GM21576 (cell line): ENCODE data around the gene NCKAP1.

ENCODE experiments used
- ATAC-seq: cut with Tn5 transposase; IDR thresholded peaks from one replicate; pipeline ENCODE4 v1.9.1; 2021; ENCODE audit warnings: mild to moderate bottlenecking, moderate library complexity; ENCODE audit not compliant: unreplicated experiment

Gene NCKAP1

DNA sequence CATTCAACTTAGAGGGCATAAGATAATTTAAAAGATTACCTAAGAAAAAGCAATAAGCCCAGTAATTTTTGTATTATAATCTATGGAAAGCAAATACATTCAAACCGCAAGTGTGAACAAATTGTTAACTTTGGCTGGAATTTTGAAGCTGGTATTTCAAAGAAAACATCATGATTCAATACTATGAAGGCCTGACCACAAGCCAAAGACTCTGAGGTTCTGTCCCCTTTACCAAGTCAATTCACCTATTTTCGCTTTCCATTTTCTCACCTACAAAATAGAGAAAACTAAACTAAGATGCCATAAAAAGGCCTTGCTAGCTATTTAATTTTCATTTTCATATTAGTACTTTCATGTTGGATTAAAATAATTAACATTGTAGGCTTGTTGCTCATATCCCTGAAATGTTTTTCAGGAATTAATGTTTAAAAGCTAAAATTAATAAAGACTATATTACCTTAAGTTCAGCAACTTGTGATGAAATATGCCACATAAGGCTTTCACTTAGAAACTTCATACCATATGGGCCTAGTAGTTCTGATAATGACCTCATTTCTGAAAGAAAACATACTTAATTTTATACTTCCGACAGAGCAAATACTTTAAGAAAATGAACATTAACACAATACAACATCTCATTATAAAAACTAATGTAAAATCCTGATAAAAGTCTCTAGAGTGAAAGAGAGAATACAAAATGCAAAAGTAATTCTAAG, 86.2 kb downstream of the NCKAP1 start:
- ATAC-seq = peak; percentile 70

DNA sequence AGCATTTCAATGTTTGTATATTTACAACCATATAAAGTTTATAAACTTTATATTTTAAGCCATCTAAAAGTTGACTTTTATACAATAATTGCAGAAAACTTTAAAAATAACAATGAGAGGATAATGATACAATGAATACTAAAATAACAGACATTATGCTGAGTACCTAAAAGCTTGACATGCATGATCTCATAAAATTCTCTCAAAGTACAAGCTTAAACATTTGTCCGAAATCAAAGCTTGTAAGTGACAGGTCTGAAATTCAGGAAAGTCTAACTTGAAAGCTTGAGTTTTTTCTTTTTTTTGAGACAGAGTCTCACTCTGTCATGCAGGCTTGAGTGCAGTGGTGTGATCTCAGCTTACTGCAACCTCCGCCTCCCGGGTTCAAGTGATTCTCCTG, 87.7 kb downstream of the NCKAP1 start:
- no peak for ATAC-seq

GRCh38 chr2:182949572-182950189, 88.6 kb downstream of the NCKAP1 start:
- ATAC-seq = no peak

DNA sequence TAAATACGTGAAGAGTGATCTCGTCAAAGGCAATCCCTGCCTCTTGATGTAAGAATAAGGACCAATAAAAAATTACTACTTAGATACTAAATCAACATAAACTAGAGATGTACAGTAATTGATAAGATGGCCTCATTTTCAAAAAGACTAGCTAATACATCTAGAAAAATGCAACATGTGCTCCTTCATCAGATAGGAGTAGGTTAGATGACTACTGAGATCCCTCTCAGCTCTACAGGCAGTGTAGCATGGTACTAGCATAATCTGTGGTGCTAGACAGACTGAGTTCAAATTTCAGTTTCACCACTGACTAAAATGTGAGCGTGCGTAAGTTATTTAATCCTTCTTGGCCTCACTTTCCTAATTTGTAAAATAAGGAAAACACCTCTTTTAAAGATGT, 89.2 kb downstream of the NCKAP1 start:
- no peak for ATAC-seq

DNA sequence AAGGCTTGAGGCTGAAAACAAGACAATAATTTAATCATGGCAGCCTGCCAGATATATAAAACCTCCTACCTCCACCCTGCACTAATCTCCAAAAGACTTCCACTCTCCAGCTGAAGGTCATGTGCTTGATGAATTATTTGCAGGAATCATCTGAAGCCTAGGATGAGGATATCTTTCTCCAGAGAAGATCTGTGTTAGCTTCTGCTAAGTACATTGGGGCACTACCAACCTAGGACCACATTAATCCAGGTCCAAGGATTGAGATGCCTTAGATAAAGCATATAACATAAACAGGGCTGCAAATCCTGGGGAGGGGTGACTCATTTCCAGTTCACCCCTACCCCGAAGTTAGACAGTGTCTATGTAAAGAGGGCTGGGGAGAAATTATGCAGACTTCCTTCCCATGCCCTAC, 91.3 kb downstream of the NCKAP1 start:
- ATAC-seq = no peak

- no peak for ATAC-seq
These were observed 94.9 kb downstream of the NCKAP1 start for GRCh38 chr2:182943339-182943738.

- ATAC-seq = no peak
These were observed 95.5 kb downstream of the NCKAP1 start for GRCh38 chr2:182942756-182943155.

- ATAC-seq = no peak
These were observed 96.3 kb downstream of the NCKAP1 start for GRCh38 chr2:182941919-182942318.

DNA sequence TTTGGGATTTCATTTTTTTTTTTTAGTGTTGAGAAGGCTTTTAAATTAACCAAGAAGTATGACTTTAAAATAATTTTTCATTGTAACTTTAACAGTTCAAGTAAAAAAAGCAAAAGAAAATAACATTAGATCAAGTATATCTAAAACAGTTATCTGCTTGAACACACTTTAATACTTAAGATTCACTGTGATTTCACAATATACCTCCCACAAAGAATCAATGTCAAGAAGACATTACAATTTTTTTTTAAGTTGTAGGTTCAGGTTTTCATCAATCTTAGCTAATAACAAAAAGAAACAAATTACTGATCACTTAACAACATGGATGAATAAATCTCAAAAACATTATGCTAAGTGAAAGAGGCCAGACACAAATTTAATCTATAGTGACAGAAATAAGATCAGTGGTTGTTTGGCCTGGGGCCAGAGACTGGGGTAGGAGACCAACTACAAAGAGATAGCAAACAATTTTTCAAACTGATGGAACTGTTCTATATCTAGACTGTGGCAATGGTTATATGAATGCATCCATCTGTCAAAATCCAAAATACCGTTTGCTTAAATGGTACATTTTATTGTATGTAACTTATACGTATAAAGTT, 97.0 kb downstream of the NCKAP1 start:
- no peak for ATAC-seq

DNA sequence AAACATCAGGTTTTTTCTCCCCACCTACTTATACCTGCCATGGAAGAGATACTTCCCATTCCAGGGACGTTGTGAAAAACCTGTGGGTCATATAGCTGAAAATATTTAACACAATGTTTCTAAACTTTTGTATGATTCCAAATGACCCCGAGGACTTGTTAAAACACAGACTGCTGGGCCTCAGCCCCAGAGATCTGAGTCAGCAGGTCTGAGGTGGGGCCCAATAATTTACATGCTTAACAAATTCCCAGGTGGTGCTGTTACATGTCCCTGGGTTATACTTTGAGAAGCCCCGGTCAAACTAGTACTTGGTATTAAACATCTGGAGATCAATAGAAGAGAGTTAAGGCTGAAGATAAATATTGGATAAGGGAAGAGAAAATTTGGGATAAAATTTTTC, 100.4 kb downstream of the NCKAP1 start:
- no peak for ATAC-seq

- ATAC-seq = no peak
These were observed 104.6 kb downstream of the NCKAP1 start for GRCh38 chr2:182933629-182934028.

- no peak for ATAC-seq
These were observed 108.3 kb downstream of the NCKAP1 start for GRCh38 chr2:182929972-182930371.

- no peak for ATAC-seq
These were observed 114.0 kb downstream of the NCKAP1 start for GRCh38 chr2:182924306-182924705.

DNA sequence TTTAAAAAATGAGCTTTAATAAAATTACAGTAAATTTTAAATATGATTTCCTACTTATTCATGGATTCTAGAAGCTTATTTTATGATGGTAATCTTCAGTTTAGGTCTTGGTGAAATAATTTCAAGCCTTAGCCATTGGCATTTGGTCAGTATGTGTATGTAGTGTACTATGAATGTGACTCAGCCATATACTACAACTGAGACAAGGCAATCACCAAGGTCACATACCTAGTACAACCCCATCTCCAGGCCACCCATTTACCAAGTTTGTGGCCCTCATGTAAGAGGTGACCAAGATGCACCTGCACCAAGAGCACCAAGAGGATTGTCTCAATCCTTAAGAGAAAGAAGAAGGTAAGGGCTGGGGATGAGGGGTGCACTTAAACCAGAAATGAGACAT, 117.0 kb downstream of the NCKAP1 start:
- ATAC-seq = no peak

DNA sequence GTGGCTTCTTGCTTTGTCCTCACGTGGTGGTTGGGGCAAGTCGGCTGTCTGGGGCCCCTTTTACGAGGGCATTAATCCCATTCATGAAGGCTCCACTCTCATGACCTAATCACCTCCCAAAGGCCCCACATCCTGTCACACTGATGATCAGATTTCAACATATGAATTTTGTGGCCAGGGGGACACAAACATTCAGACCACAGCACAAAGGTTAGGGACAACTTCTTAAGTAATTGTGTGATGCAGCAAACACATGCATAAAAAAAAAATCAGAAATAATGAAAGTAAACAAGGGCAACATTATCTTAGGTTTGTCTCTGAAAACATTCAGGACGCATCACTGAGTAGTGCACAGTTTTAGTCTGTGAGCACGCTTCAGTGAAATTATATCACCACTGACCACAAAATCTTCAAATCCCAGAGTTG, 117.6 kb downstream of the NCKAP1 start:
- ATAC-seq = peak; percentile 65

DNA sequence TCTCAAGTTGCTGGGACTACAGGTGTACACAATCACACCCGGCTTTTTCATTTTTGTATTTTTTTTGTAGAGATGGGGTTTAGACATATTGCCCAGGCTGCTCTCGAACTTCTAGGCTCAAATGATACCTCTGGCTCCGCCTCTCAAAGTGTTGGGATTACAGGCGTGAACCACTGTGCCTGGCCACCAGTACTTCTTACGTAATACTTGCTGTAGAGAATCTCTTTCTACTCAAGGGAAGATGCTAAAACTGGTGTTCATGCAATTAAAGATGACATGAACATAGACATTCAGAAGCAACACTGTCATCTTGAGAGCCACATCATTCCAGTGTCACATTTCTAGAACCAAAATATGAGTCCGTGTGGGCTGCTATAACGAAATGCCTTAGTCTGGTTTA, 118.2 kb downstream of the NCKAP1 start:
- no peak for ATAC-seq

DNA sequence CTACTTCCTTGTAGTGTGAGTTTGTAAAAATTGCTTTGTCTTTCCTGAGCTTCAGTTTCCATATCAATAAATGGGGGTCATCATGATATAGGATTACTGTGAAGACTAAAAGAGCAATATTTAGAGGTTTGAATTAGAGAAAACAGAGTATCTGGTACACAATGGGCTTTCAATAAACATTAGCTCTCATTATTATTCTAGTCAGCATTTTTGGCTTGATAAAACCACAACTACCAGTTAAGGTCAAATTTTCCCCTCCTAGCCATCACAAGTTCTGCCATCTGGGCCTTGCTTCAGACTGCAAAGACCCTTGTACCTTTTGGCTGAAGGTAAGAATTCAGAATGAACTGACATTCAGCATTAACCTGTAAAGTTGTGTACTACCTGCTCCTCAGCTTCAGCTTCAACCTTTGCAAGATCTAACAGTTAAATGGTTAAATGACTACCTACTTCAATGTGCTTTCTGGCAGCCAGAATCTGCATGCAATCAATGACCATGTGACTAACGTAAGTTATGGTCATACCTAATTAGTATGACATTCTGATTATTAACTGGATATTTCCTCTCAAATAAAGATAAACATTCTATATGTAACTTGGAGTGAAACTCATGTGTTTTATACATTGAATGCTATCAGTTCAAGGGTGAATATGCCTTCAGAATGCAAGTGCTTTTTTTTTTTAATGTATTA, 119.2 kb downstream of the NCKAP1 start:
- no peak for ATAC-seq

DNA sequence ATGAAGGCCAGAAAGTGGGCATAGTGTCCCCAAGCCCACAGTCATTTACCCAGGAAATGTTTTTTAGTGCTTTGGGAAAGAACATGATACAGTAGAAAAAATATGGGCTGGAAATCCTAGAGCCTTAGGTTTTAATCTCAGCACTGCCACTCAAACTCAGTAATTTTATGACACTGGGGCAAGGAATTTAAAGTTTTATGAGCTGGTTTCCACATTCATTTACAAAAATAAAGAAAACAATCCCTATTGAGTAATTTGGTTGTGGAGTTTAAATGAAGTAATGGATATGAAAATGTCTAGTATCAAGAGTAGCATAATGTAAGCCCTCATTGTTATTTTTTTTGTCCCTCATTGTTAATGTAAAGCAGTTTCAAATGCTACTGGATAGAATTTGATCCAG, 120.3 kb downstream of the NCKAP1 start:
- ATAC-seq = no peak

- ATAC-seq = no peak
These were observed 121.8 kb downstream of the NCKAP1 start for GRCh38 chr2:182916417-182916816.

DNA sequence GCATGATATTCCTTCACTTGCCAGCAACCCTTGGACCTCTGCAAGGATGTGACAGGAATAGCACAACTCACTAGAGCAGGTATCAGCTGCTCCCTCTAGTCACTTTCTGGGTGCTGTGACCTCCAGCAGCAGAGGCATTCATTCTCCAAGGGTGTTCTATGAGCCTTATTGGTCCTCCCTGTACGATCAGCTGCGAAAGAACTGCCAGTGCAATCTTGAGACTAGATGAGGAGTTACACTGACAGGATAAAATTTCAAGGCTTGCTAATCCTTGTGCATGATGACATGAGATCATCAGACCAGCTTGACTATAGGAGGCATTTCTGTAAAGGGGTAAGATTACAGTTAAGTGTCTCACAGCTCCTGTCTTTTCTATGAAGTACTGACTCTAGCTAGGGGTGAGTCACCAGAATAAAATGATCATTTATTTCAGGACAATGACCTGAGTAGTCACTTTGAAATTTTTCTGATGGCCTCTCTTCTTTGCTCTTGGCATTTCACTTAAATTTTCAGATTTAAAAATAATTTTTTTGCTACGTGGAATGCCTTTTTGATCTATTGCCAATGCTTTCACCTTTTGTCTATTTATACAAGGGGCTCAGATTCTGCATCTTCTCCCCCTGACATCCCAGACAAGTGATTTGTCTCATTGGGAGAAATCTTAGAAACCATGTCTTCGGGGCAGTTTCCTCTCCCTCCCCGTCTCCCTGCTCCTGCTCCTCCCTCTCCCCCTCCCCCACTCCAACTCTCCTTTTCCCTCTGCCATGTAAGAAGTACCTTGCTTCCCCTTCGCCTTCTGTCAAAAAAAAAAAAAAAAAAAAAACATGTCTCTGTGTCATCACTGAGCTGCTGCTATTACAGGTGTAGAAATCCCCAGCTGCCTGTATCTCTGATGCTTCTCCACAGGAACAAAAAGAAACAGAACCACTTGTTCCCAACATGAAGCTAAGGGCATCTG, 122.6 kb downstream of the NCKAP1 start:
- no peak for ATAC-seq

DNA sequence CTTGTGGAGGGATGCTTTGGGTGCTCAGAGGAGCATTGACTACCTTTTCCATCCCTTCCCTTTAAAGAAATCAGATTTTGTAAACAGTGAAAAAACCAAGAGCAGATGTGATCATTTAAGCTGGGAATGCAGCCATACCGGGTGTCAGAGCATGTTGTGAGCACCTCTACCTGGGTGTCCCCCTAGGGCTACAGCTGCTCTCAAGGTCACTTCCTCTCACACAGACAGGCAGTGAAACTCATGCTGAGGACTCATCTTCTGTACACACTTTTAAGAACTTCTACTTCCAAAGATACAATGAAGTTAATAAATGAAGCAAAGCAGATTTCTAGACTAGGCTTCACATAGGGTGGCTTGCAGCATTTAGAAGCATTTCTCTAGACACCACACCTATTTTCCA, 123.4 kb downstream of the NCKAP1 start:
- ATAC-seq = no peak
